Measurements from ENCODE around the gene GUK1.

DNA sequence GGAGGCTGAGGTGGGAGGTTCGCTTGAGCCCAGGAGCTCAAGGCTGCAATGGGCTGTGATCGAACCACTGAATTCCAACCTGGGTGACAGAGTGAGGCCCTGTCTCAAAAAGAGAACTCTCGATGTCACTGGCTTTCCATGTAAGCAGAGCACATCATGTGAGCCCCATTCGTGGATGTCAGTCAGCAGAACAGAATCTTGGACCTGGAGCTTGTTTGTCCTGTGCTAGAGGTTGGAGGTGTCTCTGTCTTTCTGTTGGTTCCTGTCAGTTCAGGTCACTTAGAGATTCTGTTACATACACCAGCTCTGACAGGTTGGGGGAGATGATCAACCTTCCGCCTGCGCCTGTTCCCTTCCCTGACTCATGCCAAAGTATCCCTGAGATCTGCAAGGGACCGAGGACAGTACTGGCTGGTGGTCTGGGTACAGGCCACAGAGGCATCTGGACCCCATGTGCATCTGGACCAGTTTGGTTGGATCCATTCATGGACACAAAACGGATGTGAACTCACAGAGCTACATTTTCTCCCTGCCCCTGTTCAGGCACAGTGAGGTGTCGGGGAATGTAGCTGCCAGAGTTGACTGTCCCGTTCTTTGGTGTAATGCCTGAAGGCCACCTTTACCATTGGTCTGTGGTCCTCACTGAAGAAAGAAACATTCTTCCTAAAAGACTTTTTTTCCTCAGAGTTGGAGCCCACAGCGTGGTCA, 47.6 kb upstream of the GUK1 start:
- TF ChIP-seq POLR2A (IDR thresholded peaks at IDR 0.05) (no peak), CTCF (IDR thresholded peaks at IDR 0.05) (no peak)

Measured in Peyer's patch (tissue), 4 donors.